ENCODE data around the gene CLHC1. TPM values are rescaled to one million over a fixed set of nuclear protein-coding genes. Genes with fewer than 3 reads are reported as not detected.

The CLHC1 gene
- total and polyA plus RNA-seq, 10 of the 15 experiments (the other 5 are each of a cell fraction or from before 2014, with no cell fraction given) = 2.6 to 6.8 (median 4.7) TPM

DNA sequence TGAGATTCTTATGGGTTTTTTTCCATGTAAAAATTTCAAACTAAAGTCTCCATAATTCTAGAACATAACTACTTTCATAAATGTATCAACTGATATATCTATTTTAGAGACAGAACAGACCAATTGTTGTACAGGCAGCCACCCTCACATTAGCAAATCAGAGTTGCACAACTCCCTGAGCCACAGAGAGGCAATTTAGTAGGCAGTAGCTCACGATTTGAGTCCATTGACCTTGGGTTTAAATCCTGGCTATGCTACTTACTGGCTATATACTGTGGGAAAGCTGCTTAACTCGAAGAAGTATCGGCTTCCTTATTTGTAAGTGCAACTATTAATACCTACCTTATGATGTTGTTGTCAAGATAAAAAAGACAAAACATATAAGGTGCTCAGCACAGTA is 20.7 kb upstream of the CLHC1 start:
- RAD21 ChIA-PET (ENCODE audit: unreplicated experiment) = no interaction called here
- Histone ChIP-seq H3K4me2 (ENCODE audit: control insufficient read depth, insufficient read depth) (no peak overlapping the region), H2AFZ (ENCODE audit: control insufficient read depth, low read depth, low read length) (no peak overlapping the region), H3K27me3 (replicated peaks in 1 of 2; ENCODE audit: control insufficient read depth in 2 of 2, insufficient read depth in 2 of 2, low read length in 1 of 2) (no peaks in the 10 kb centered on the region), H3K36me3 (ENCODE audit: control insufficient read depth in 2 of 2, insufficient read depth in 2 of 2, low read length in 1 of 2) (peaks cover 0 to 27% of the 10 kb centered on the region in 2 experiments; a peak in 3 of 4 replicates), H3K4me1 (ENCODE audit: control insufficient read depth, insufficient read depth, low read length) (no peaks in the 10 kb centered on the region), H3K9ac (ENCODE audit: control insufficient read depth, insufficient read depth, low read length) (no peak overlapping the region), H3K27ac (ENCODE audit: control insufficient read depth, insufficient read depth) (no peak overlapping the region), H3K9me3 (replicated peaks; ENCODE audit: control insufficient read depth, insufficient read depth, low read length) (no peaks in the 10 kb centered on the region), H3K79me2 (ENCODE audit: control insufficient read depth, insufficient read depth, low read length) (no peaks in the 10 kb centered on the region), H4K20me1 (ENCODE audit: control insufficient read depth, insufficient read depth) (no peaks in the 10 kb centered on the region), H3K4me3 (no peak overlapping the region)
- FAIRE-seq (no peak), DNase-seq (ENCODE audit: low read depth, low spot score) (no peak), ATAC-seq (no peak)
- BruUV-seq (replicated peaks) = no TSS peak
- POLR2A ChIA-PET = interaction anchor here (0.5 kb wide), 1 partner anchor 17 kb away, joined by 3 read pairs; no protein-coding TSS in a partner anchor
- intact Hi-C loops (cut with micrococcal nuclease; ENCODE audit: unreplicated experiment) (no loop called here), in situ Hi-C loops (cut with MboI) (no loop called here)
- CTCF ChIA-PET = interaction anchor here (0.9 kb wide), 1 partner anchor 11 kb away, joined by 3 read pairs; no protein-coding TSS in a partner anchor
- WGBS (ENCODE audit: insufficient coverage, insufficient replicate concordance, low lambda C conversion rate, missing lambda C conversion rate) = 97% methylated on average over 3 of the region's 3 CpGs
- SMC1A ChIA-PET (ENCODE audit: uncharacterized antibody, unreplicated experiment) = interaction anchor here (1.0 to 1.3 kb wide), 2 partner anchors 16 to 38 kb away, joined by 3 read pairs; no protein-coding TSS in a partner anchor
- no peak for TF ChIP-seq RB1 (IDR thresholded peaks at IDR 0.05; ENCODE audit: borderline replicate concordance)
- TF ChIP-seq, protein P1, sequence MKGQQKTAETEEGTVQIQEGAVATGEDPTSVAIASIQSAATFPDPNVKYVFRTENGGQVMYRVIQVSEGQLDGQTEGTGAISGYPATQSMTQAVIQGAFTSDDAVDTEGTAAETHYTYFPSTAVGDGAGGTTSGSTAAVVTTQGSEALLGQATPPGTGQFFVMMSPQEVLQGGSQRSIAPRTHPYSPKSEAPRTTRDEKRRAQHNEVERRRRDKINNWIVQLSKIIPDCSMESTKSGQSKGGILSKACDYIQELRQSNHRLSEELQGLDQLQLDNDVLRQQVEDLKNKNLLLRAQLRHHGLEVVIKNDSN (IDR thresholded peaks at IDR 0.05; ENCODE audit: borderline replicate concordance, extremely low read length, insufficient read depth, low read depth, low read length) = no peak
- TF ChIP-seq MYB (IDR thresholded peaks at IDR 0.05; ENCODE audit: borderline replicate concordance, low read depth, low read length) = no peak
- no peak for TF ChIP-seq NFYB (IDR thresholded peaks at IDR 0.05; ENCODE audit: insufficient read depth, low read depth, low read length)

DNA sequence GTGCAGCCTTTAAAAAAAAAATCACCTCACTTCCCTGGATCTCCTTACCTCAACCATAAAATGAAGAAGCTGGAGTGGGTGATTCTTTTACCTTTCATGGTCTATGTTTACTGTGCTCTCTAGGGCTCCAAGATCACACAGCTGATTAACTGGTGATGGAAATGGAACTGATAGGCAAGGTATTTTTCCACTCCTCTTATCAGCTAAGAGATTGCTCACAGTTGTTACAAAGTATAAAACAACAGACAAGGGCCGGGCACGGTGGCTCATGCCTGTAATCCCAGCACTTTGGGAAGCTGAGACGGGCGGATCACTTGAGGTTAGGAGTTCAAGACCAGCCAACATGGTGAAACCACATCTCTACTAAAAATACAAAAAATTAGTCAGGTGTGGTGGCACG is 14.9 kb upstream of the CLHC1 start:
- intact Hi-C loops (cut with micrococcal nuclease; ENCODE audit: unreplicated experiment) = no loop called here
- TF ChIP-seq SIX5 (IDR thresholded peaks at IDR 0.05; ENCODE audit: low read depth, low read length, severe bottlenecking) (no peak), MLLT1 (IDR thresholded peaks at IDR 0.05) (no peak), POLR2AphosphoS2 (IDR thresholded peaks at IDR 0.05; ENCODE audit: low read depth, low read length) (no peak), RB1 (IDR thresholded peaks at IDR 0.05; ENCODE audit: borderline replicate concordance) (no peak), YBX1 (IDR thresholded peaks at IDR 0.05) (no peak)
- TF ChIP-seq, protein P2, sequence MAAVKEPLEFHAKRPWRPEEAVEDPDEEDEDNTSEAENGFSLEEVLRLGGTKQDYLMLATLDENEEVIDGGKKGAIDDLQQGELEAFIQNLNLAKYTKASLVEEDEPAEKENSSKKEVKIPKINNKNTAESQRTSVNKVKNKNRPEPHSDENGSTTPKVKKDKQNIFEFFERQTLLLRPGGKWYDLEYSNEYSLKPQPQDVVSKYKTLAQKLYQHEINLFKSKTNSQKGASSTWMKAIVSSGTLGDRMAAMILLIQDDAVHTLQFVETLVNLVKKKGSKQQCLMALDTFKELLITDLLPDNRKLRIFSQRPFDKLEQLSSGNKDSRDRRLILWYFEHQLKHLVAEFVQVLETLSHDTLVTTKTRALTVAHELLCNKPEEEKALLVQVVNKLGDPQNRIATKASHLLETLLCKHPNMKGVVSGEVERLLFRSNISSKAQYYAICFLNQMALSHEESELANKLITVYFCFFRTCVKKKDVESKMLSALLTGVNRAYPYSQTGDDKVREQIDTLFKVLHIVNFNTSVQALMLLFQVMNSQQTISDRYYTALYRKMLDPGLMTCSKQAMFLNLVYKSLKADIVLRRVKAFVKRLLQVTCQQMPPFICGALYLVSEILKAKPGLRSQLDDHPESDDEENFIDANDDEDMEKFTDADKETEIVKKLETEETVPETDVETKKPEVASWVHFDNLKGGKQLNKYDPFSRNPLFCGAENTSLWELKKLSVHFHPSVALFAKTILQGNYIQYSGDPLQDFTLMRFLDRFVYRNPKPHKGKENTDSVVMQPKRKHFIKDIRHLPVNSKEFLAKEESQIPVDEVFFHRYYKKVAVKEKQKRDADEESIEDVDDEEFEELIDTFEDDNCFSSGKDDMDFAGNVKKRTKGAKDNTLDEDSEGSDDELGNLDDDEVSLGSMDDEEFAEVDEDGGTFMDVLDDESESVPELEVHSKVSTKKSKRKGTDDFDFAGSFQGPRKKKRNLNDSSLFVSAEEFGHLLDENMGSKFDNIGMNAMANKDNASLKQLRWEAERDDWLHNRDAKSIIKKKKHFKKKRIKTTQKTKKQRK (IDR thresholded peaks at IDR 0.05; ENCODE audit: low read depth, low read length) = no peak
- TF ChIP-seq, protein P3, sequence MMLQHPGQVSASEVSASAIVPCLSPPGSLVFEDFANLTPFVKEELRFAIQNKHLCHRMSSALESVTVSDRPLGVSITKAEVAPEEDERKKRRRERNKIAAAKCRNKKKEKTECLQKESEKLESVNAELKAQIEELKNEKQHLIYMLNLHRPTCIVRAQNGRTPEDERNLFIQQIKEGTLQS (IDR thresholded peaks at IDR 0.05; ENCODE audit: borderline replicate concordance, extremely low read depth, low read depth, low read length) = no peak

More for the DNA sequence above, 14.9 kb upstream of the CLHC1 start:
- in situ Hi-C loops (cut with MboI) = no loop called here
- no peak overlapping the region for H3K27ac ChIP-seq (ENCODE audit: control insufficient read depth, insufficient read depth)
- H4K20me1 ChIP-seq (ENCODE audit: control insufficient read depth, insufficient read depth) = no peaks in the 10 kb centered on the region
- no peaks in the 10 kb centered on the region for H3K79me2 ChIP-seq (ENCODE audit: control insufficient read depth, insufficient read depth, low read length)
- H3K36me3 ChIP-seq (ENCODE audit: control insufficient read depth in 2 of 2, insufficient read depth in 2 of 2, low read length in 1 of 2) = peaks cover 0 to 24% of the 10 kb centered on the region in 2 experiments; a peak in 3 of 4 replicates
- H3K9ac ChIP-seq (ENCODE audit: control insufficient read depth, insufficient read depth, low read length) = no peak overlapping the region
- ATAC-seq (no peak), FAIRE-seq (no peak), DNase-seq (ENCODE audit: low read depth, low spot score) (no peak)
- WGBS (ENCODE audit: insufficient coverage, insufficient replicate concordance, low lambda C conversion rate, missing lambda C conversion rate) = over 99% methylated on average over 5 of the region's 5 CpGs
- H2AFZ ChIP-seq (ENCODE audit: control insufficient read depth, low read depth, low read length) = no peak overlapping the region
- H3K27me3 ChIP-seq (replicated peaks in 1 of 2; ENCODE audit: control insufficient read depth in 2 of 2, insufficient read depth in 2 of 2, low read length in 1 of 2) = no peaks in the 10 kb centered on the region
- ChIA-PET POLR2A (no interaction called here), SMC1A (ENCODE audit: uncharacterized antibody, unreplicated experiment) (interaction anchor here (1.6 kb wide), 1 partner anchor 10 kb away, joined by 6 read pairs; no protein-coding TSS in a partner anchor), CTCF (interaction anchor here (1.2 kb wide), 1 partner anchor 9 kb away, joined by 3 read pairs; no protein-coding TSS in a partner anchor), RAD21 (ENCODE audit: unreplicated experiment) (no interaction called here)
- no peaks in the 10 kb centered on the region for H3K9me3 ChIP-seq (replicated peaks; ENCODE audit: control insufficient read depth, insufficient read depth, low read length)
- no TSS peak for BruUV-seq (replicated peaks)
- H3K4me3 ChIP-seq = no peak overlapping the region
- H3K4me1 ChIP-seq (ENCODE audit: control insufficient read depth, insufficient read depth, low read length) = no peaks in the 10 kb centered on the region
- no peak overlapping the region for H3K4me2 ChIP-seq (ENCODE audit: control insufficient read depth, insufficient read depth)
